Stimulated activated CD4-positive, alpha-beta T cell treated with anti-CD3 and anti-CD28 coated beads, Interleukin-2, amount 100 ng/mL, for 24 hours (primary cell): ENCODE measurements around the gene DPP10.
"Not testable (repeated sequence)": the region's sequence is repeated elsewhere in the genome, so short reads cannot be mapped to it uniquely, and the experiment has no call there.

Experiments used
- DNase-seq, 2 donors: peaks; one replicate each; pipeline ENCODE4 v3.0.0-alpha.2; 2020

DPP10 gene

DNA sequence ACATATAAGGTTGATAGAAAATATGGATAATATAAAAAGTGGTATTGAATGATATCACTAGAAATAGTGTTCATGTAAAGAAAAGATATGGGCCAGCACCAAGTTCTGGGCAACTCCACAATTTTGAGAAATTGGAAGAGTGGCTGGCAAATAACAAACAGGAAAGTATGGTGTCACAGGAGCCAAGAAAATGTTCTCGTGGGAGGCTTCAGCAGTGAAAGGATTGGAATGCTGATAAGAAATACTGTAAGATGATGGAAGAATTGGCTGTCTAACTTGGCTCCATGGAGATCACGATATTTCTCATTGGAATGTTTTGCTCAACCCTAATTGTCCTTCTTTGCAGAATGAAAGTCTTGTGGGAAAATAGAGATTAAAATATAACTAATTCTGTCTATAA lies 856.8 kb downstream of the DPP10 start:
- no peak for DNase-seq

DNA sequence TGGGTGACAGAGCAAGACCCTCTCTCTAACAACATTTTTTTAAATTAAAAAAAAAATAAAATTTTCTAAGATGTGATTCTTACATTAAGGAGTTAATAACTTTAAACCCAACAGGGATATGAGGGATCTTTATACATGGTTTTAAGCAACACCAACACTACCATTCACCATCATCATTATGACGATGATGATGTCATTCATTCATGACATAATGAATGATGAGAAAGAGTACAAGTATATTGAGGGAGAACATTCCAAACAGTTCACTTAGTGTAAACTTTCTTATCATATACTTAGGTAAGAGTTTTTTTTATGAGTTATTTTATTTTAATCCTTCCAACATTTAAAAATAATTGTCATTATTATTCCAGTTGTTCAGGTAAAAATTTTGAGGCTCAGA lies 863.3 kb downstream of the DPP10 start:
- DNase-seq = no peak

DNA sequence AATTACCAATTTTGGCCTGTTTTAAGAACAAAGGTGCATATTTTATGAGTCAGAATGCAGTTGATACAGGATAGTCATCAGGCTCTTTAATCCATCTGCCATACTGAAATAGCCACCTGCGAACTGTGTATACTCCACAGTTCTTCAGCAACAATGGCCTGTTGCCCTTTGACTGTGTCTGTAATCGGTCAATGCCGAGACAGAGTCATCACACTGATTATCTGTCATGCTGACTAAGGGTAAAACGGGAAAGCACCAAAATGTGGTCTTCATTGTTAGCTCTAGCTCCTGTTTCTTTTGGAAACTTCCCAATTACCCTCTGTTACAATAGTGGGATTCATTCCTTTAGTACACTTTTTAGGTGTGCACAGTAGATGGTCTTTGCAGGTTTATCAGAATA lies 871.7 kb downstream of the DPP10 start:
- no peak for DNase-seq

DNA sequence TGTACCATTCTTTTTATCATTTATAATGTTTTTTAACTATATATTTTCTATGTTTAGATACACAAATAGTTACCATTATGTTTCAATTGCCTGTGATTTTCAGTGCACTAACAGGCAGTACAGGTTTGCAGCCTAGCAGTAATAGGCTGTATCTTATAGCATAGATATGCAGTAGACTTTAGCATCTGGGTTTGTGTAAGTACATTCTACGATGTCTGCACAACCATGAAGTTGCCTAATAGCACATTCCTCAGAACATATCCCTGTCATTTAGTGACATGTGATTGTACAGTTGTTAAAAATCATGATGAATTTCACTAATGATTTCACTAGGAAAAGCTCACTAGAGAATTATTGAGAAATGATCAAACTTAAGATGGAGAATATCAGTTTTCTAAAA lies 884.6 kb downstream of the DPP10 start:
- DNase-seq = no peak

DNA sequence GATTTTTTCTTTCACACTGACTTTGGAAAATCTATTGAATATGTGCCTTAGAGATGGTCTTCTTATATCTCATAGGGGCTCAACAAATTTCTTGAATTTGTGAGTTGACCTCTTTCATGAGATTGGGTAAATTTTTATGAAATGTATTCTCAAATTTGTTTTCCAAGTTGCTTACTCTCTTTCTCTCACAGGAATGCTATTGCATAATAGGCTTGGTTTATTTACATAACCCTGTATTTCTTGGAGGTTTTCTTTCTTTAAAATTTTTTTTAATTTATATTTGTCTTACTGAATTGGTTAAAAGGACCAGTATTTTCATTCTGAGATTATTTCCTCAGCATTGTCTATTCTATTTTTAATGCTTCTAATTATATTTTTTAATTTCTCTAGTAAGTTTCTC lies 917.1 kb downstream of the DPP10 start:
- no peak for DNase-seq

GRCh38 chr2:115364093-115364492 lies 921.7 kb downstream of the DPP10 start:
- DNase-seq = no peak

DNA sequence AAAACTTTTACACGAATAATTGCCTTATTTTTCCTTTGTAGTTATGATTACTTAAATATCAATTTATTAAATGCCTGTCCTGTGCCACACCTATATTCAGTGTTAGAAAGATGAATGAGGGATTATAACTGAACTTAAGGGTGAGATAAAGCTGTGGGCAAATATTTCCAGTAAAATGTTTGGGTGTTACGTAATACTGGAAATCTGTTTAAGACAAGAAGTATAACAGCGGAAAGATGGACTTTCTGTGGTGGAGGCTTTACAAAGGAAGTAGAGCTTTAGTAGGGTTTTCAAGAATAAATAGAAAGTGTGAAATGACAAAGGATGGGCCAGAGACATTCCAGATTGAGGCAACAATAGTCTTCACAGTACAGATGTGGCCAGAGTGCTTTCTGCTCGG lies 927.0 kb downstream of the DPP10 start:
- DNase-seq = no peak

- DNase-seq = no peak
Measured at GRCh38 chr2:115374981-115375380, 932.5 kb downstream of the DPP10 start.

DNA sequence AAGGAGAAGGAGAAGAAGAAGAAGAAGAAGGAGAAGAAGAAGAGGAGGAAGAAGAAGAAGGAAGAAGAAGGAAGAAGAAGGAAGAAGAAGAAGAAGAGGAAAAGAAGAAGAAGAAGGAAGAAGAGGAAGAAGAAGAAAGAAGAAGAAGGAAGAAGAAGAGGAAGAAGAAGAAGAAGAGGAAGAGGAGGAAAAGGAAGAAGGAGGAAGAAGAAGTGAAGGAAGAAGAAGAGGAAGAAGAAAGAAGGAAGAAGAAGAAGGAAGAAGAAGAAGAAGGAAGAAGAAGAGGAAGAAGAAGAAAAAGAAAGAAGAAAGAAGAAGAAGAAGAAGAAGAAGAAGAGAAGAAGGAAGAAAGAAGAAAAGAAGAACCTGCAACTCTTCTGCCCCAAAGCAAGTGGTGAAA lies 942.0 kb downstream of the DPP10 start:
- no peak for DNase-seq

- no peak for DNase-seq
Measured at GRCh38 chr2:115386465-115386864, 944.0 kb downstream of the DPP10 start.

DNA sequence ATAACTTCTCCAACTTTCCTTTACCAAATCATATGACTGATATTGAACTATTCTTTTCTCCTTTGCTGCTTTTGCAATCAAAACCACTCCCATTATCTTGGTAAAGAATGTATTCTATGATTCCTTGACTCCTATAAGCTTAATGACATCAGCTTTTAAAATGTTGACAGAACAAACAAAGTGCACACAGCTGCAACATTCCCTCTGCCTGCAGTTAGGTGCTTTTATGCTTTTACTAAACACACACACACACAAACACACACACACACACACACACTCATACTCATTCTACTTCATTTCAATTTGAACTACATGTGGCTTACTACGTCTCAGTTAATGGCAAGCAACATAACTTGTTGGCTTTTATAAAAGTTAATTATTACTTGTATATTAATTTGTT lies 946.6 kb downstream of the DPP10 start:
- no peak for DNase-seq

DNA sequence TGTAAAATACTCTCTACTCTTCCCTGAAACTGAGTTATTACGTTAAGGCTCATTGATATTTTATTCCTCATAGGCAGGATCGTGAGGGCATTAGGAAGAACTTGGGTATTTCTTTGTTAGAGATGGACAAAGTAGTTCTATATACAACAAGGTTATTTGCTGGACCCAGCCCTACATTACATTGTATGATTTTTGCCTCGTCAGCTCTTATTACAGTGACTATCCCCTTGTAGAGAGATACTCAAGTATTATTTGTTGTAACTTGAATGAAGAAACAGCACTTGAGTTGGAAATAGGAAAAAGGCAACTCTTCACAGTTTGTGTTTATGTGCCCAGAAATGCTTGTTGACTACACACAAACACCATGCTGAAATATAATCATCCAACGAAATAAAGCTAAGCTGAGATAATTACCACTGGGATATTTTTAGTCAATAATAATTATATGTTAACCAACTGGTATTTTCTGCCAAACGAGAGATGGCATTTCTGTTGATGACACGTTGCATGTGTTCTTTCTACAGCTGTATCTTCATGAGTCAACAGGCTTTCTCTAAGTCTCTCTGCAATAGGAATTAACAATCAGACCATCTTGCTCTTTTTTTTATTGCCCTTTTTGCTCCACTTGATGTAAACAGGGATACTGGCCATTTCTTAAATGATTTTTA lies 947.6 kb downstream of the DPP10 start:
- no peak for DNase-seq

- no peak for DNase-seq
Measured at GRCh38 chr2:115396579-115396978, 954.1 kb downstream of the DPP10 start.

- DNase-seq = no peak
Measured at GRCh38 chr2:115400940-115401339, 958.5 kb downstream of the DPP10 start.

DNA sequence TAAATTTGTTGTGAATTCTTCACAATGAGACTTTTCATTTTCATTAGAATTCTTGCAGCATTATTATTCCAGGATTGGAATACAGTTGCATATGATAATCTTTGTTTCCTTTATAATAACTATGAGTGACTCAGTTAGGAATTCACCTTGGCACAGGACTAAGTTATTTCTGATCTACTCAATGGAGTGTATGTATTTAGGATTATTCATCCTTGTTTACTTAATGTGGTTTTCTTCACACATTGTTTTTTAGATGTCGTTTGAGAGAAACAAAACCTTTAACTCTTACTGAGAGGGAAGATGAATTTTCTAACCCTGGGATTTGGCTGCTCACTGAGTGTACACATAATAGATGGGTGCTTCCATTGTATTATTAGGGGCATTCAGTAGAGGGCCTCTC lies 970.1 kb downstream of the DPP10 start:
- no peak for DNase-seq

DNA sequence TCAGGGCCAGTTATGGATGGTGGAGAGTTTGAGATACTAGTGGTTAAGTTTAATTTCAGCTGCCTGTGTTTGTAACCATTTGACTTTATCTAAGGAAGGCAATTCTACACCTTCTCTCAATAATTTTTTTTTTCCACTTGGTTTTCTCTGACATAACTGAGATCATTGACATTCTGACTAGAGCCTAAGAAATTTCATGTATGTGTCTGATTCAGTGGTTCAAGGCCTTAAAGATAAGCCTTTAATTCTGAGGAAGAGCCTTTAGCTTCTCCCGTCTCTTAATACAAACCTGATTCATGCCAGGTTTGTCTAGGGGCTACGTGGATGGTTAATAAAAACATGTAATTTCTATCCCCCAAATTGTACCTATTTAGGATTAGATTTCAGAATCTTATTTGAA lies 971.4 kb downstream of the DPP10 start:
- DNase-seq = no peak

DNA sequence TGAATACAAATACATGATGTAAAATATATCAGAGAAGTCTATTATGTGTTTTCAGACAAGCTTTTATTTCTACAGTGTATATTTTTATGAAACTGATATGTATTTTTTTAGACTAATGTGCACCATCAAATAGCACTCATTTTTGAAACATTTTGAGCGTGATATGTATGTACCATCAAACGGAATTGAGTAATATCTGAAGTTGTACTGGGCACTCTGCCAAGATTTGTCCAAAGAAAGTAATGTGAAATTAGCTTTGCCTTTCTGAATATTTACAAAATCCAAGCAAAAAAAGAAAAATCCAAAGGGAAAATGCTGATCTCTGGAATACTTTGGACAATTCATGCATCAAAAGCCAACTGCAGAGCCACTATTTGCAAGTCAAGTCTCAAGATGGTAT lies 972.0 kb downstream of the DPP10 start:
- DNase-seq = no peak

- no peak for DNase-seq
Measured at GRCh38 chr2:115422004-115422634, 979.7 kb downstream of the DPP10 start.

DNA sequence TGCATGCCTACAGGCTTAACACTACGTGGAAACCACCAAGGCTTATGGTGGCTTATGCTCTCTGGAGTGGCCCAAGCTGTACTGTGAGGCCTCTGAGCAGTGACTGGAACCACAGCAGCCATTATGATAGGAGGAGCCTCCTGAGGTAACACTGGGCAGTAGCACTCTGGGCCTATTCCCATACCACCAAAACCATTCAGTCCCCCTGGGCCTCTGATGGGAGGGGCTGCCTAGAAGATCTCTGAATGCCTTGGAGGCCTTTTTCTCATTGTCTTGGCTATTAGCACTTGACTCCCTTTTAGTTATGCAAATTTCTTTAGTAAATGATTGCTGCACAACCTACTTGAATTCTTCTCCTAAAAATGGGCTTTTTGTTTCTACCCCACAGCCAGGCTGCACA lies 985.0 kb downstream of the DPP10 start:
- no peak for DNase-seq

GRCh38 chr2:115440746-115441145 lies 998.3 kb downstream of the DPP10 start:
- DNase-seq = not testable (repeated sequence)

DNA sequence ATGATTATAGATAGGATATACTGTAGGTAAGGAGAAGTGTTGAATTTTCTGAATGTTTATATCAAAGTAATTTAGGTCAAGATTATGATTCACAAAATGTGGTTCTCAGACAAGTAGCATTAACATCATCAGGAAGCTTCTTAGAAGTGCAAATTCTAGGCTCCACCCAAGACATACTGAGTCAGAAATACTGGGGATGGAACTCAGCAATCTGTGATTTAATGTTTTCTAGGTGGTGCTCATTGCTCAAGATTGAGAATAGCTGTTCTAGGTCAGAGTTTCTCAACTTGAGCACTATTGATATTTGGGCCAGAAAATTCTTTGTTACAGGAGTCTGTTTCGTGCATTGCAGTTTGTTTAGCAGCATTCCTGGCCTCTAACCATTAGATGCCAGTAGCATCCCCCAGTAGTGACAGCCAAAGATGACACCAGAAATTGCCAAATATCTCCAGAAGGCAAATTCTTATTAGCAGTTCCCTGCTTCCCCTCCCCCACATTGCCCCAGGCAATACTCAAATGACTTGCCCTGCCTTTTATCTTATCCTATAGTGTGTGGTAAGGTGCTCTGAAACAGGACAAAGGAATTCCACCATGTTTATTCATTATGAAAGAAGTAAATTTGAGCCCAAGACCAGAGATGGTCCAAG lies 1001.2 kb downstream of the DPP10 start:
- no peak for DNase-seq

- no peak for DNase-seq
Measured at GRCh38 chr2:115460008-115460407, 1017.6 kb downstream of the DPP10 start.

DNA sequence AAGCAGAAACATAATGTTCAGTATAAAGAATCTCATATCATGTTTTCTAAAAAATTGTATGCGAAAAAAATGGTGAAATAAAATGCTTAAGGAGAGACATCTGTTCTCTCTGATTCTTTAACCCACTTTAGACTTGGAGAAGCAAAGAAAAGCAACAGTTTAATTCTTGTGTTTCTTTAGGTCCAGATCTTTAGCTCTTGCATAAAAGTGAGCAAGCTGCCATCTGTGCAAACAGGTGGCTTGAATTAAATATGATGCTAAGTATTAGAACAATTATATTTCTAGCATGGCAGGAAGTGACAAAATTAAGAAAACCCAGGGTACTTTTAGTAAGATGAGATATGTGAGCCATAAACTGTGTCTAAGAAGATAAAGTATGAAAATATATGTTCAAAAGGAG lies 1038.3 kb downstream of the DPP10 start:
- no peak for DNase-seq

DNA sequence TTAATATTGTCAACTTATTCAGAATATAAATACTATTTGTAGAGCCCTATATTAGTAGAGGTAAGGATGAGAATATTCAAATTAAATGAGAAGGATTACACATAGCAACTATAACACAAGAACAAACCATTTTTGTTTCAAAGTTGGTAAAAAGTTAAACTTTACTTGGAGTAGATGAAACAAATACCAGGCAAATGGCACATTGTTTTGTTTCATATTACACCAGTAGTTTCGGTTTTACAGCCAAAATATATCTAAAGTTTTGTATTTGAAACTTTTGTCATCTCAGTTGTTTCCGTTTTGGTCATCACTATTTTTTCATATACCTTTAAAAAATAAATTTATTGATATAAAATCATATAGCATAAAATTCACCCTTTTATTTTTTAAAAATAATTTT lies 1039.4 kb downstream of the DPP10 start:
- no peak for DNase-seq

DNA sequence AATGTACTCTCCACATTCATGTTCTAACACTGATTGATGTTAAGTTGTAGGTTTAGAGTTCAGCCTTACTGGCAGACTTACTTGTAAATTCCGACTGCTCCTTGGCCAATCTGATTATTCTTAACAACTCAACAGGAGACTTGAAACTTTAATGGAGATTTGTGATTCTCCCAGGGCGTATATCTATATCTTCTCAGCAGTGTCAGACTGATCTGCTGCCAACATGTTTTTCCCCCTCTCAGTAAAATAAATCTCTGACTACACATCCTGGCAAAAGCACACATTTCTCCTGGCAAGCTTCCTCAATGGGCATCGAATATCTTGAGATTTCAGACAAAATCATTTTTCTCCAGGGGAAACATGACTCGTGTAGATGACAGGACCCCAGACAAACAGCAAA lies 1041.2 kb downstream of the DPP10 start:
- DNase-seq = no peak
